Activated naive CD4-positive, alpha-beta T cell treated with anti-CD3 and anti-CD28 coated beads for 36 hours (primary cell): ENCODE results near the gene PGA5. TPM values are rescaled to one million over a fixed set of nuclear protein-coding genes. Genes with fewer than 3 reads are reported as not detected.

ENCODE experiments used
- CTCF ChIA-PET: fragments of 350-600 bp; sonication (Branson Sonifier 250); formaldehyde crosslinking; loops from one replicate; lab custom pipeline; 2021; ENCODE audit warnings: antibody characterized with exemption; lab: Charles Lee
- DNase-seq: peaks from one replicate; pipeline ENCODE4 v3.0.0-alpha.2; 2020
- H3K27ac Mint-ChIP-seq: one replicate; pipeline ENCODE4 v1.8.0; 2021; ENCODE audit warnings: mild to moderate bottlenecking, mixed read lengths
- H3K27me3 Mint-ChIP-seq: one replicate; pipeline ENCODE4 v1.8.0; 2021; ENCODE audit warnings: low read depth, mixed read lengths
- H3K36me3 Mint-ChIP-seq: one replicate; pipeline ENCODE4 v1.8.0; 2021; ENCODE audit warnings: low read depth, mixed read lengths
- H3K4me1 Mint-ChIP-seq: one replicate; pipeline ENCODE4 v1.8.0; 2021; ENCODE audit warnings: low read depth, mixed read lengths
- H3K4me3 Mint-ChIP-seq: one replicate; pipeline ENCODE4 v1.8.0; 2021; ENCODE audit warnings: mild to moderate bottlenecking, moderate library complexity, mixed read lengths
- H3K9me3 Mint-ChIP-seq: one replicate; pipeline ENCODE4 v1.8.0; 2021; ENCODE audit warnings: mixed read lengths
- intact Hi-C: fragments of 100-400 bp; cut with micrococcal nuclease; formaldehyde crosslinking; loops from one replicate; pipeline ENCODE4 v1.15.1; 2023
- total RNA-seq, 2 experiments: library from RNA; stranded (reverse); gene quantifications; one replicate each; pipeline ENCODE4 v1.2.3, GENCODE V29; 2021

The PGA5 gene
- total RNA-seq, 2 experiments from 2014 or later: not detected

- Mint-ChIP-seq H3K27ac (peak overlapping the region; percentile 72), H3K4me3 (peak overlapping the region; percentile 84), H3K27me3 (peaks cover 9% of the 10 kb centered on the region), H3K4me1 (peaks cover 29% of the 10 kb centered on the region), H3K9me3 (no peaks in the 10 kb centered on the region), H3K36me3 (peaks cover 16% of the 10 kb centered on the region)
- CTCF ChIA-PET: interaction anchor here (0.6 to 2.1 kb wide), 12 partner anchors 12 to 463 kb away, joined by 3 to 10 read pairs (median 4); no protein-coding TSS in a partner anchor
- intact Hi-C loops: loop anchor here (1.0 to 2.0 kb wide), 3 partner anchors 39 to 519 kb away; partner anchors contain the start of genes DDB1 and TKFC
- peak; percentile 42 for DNase-seq
These were observed 53.1 kb downstream of the PGA5 start for GRCh38 chr11:61293867-61294716.

GRCh38 chr11:61294717-61295595, 54.0 kb downstream of the PGA5 start, which contains the start of gene VWCE:
VWCE (minus strand) TSS chr11:61295316; CDS start chr11:61295037, 279 bp downstream.
- peak within 1 kb of the TSS; percentile 41 for H3K27ac Mint-ChIP-seq
- peak within 1 kb of the TSS; percentile 84 for H3K4me3 Mint-ChIP-seq
- no peaks in the 10 kb centered on the region for H3K9me3 Mint-ChIP-seq
- peaks cover 34% of the 10 kb centered on the region for H3K4me1 Mint-ChIP-seq
- peaks cover 9% of the 10 kb centered on the region for H3K27me3 Mint-ChIP-seq
- peaks cover 16% of the 10 kb centered on the region for H3K36me3 Mint-ChIP-seq
- CTCF ChIA-PET: interaction anchor here (0.7 to 2.1 kb wide), 10 partner anchors 13 to 464 kb away, joined by 3 to 10 read pairs (median 4); no protein-coding TSS in a partner anchor
- DNase-seq: peak; percentile 83
- intact Hi-C loops: loop anchor here (1.0 to 2.0 kb wide), 3 partner anchors 38 to 520 kb away; partner anchors contain the start of genes DDB1 and TKFC

- no peak overlapping the region for H3K27ac Mint-ChIP-seq
- H3K36me3 Mint-ChIP-seq: peaks cover 20% of the 10 kb centered on the region
- peaks cover 9% of the 10 kb centered on the region for H3K27me3 Mint-ChIP-seq
- H3K9me3 Mint-ChIP-seq: no peaks in the 10 kb centered on the region
- H3K4me1 Mint-ChIP-seq: peaks cover 34% of the 10 kb centered on the region
- intact Hi-C loops: loop anchor here (2.0 kb wide), 1 partner anchor 37 kb away; the partner anchor contains the start of genes DDB1 and TKFC
- CTCF ChIA-PET: interaction anchor here (0.8 to 1.1 kb wide), 2 partner anchors 41 to 93 kb away, joined by 3 to 4 read pairs; no protein-coding TSS in a partner anchor
- no peak for DNase-seq
- peak overlapping the region; percentile 46 for H3K4me3 Mint-ChIP-seq
These were observed 54.6 kb downstream of the PGA5 start for GRCh38 chr11:61295596-61295926.

- intact Hi-C loops: no loop called here
- Mint-ChIP-seq H3K4me3 (no peak overlapping the region), H3K4me1 (peaks cover 34% of the 10 kb centered on the region), H3K27me3 (peaks cover 8% of the 10 kb centered on the region), H3K9me3 (no peaks in the 10 kb centered on the region), H3K27ac (peak overlapping the region; percentile 67), H3K36me3 (peaks cover 35% of the 10 kb centered on the region)
- DNase-seq: no peak
- CTCF ChIA-PET: interaction anchor here (0.8 to 1.4 kb wide), 2 partner anchors 39 to 46 kb away, joined by 4 to 7 read pairs; no protein-coding TSS in a partner anchor
These were observed 56.4 kb downstream of the PGA5 start for GRCh38 chr11:61297341-61297740.

GRCh38 chr11:61297746-61298145, 56.8 kb downstream of the PGA5 start:
- intact Hi-C loops: no loop called here
- H3K36me3 Mint-ChIP-seq: peaks cover 36% of the 10 kb centered on the region
- CTCF ChIA-PET: interaction anchor here (0.8 to 1.4 kb wide), 2 partner anchors 39 to 46 kb away, joined by 4 to 7 read pairs; no protein-coding TSS in a partner anchor
- H3K4me3 Mint-ChIP-seq: no peak overlapping the region
- DNase-seq: no peak
- peaks cover 5% of the 10 kb centered on the region for H3K27me3 Mint-ChIP-seq
- H3K27ac Mint-ChIP-seq: peak overlapping the region; percentile 67
- H3K9me3 Mint-ChIP-seq: no peaks in the 10 kb centered on the region
- peaks cover 31% of the 10 kb centered on the region for H3K4me1 Mint-ChIP-seq

GRCh38 chr11:61298663-61299244, 57.8 kb downstream of the PGA5 start:
- H3K9me3 Mint-ChIP-seq: no peaks in the 10 kb centered on the region
- intact Hi-C loops: no loop called here
- no peaks in the 10 kb centered on the region for H3K27me3 Mint-ChIP-seq
- H3K27ac Mint-ChIP-seq: no peak overlapping the region
- DNase-seq: no peak
- CTCF ChIA-PET: interaction anchor here (1.0 kb wide), 1 partner anchor 87 kb away, joined by 4 read pairs; no protein-coding TSS in a partner anchor
- peaks cover 25% of the 10 kb centered on the region for H3K4me1 Mint-ChIP-seq
- H3K4me3 Mint-ChIP-seq: no peak overlapping the region
- H3K36me3 Mint-ChIP-seq: peaks cover 41% of the 10 kb centered on the region

Other genes with a start within 250 kb of the PGA5 start
- 100 to 1,000 TPM; 228 to 232 TPM for gene CD5, start 138.7 kb upstream of the PGA5 start, total RNA-seq
- 1 to 10 TPM; 8.5 to 8.9 TPM for gene VPS37C, start 79.7 kb upstream of the PGA5 start, total RNA-seq
- not detected for gene PGA3, start 37.7 kb upstream of the PGA5 start, total RNA-seq
- gene PGA4, start 18.8 kb upstream of the PGA5 start, total RNA-seq: not detected
- gene VWCE, start 54.1 kb downstream of the PGA5 start, total RNA-seq: 1 to 10 TPM; 6.6 TPM
- 100 to 1,000 TPM; 227 to 236 TPM for gene DDB1, start 91.9 kb downstream of the PGA5 start, total RNA-seq
- 100 to 1,000 TPM; 146 to 154 TPM for gene TKFC, start 92.1 kb downstream of the PGA5 start, total RNA-seq
- gene CYB561A3, start 120.7 kb downstream of the PGA5 start, total RNA-seq: 10 to 100 TPM; 31.7 to 31.8 TPM
- 10 to 100 TPM; 35.6 to 41.4 TPM for gene TMEM138, start 121.2 kb downstream of the PGA5 start, total RNA-seq
- gene TMEM216, start 151.4 kb downstream of the PGA5 start, total RNA-seq: 1 to 10 TPM; 5.5 to 6.3 TPM
- 100 to 1,000 TPM; 106 to 108 TPM for gene CPSF7, start 188.8 kb downstream of the PGA5 start, total RNA-seq
- 10 to 100 TPM; 23.7 to 27.0 TPM for gene SDHAF2, start 188.9 kb downstream of the PGA5 start, total RNA-seq